KMS-11 (cell line): ENCODE data around the gene CMTM2.

Source experiments
- H2AFZ ChIP-seq: fragments of 200-600 bp; sonication (generic); 2 replicates; pipeline ENCODE4 v1.6.1; 2016; ENCODE audit warnings: antibody characterized with exemption, mixed run types, low read depth
- H3K27ac ChIP-seq: fragments of 200-600 bp; sonication (generic); 2 replicates; pipeline ENCODE4 v1.6.1; 2016; ENCODE audit warnings: mild to moderate bottlenecking, mixed run types
- H3K27me3 ChIP-seq: fragments of 200-600 bp; sonication (generic); 2 replicates; pipeline ENCODE4 v1.6.1; 2017; ENCODE audit warnings: mild to moderate bottlenecking, low read depth, mixed run types, moderate library complexity; ENCODE audit not compliant: insufficient read depth
- H3K36me3 ChIP-seq: fragments of 200-600 bp; sonication (generic); 2 replicates; pipeline ENCODE4 v1.6.1; 2017; ENCODE audit warnings: mild to moderate bottlenecking, mixed run types; ENCODE audit not compliant: insufficient read depth
- H3K4me1 ChIP-seq: fragments of 200-600 bp; sonication (generic); 2 replicates; pipeline ENCODE4 v1.6.1; 2016; ENCODE audit warnings: mild to moderate bottlenecking, low read depth, mixed run types; ENCODE audit not compliant: poor library complexity, severe bottlenecking
- H3K4me2 ChIP-seq: fragments of 200-600 bp; sonication (generic); 2 replicates; pipeline ENCODE4 v1.7.0; 2016; ENCODE audit warnings: mild to moderate bottlenecking, mixed run types
- H3K4me3 ChIP-seq: fragments of 200-600 bp; sonication (generic); IDR thresholded peaks from 2 replicates; pipeline ENCODE4 v1.6.1; 2017; ENCODE audit warnings: low read depth, low read length, mixed read lengths; ENCODE audit not compliant: insufficient read depth
- H3K79me2 ChIP-seq: fragments of 200-600 bp; sonication (generic); 2 replicates; pipeline ENCODE4 v1.6.1; 2016; ENCODE audit warnings: low read depth, mixed run types; ENCODE audit not compliant: insufficient read depth
- H3K9ac ChIP-seq: fragments of 200-600 bp; sonication (generic); 2 replicates; pipeline ENCODE4 v1.6.1; 2016; ENCODE audit warnings: mild to moderate bottlenecking, mixed run types
- H4K20me1 ChIP-seq: fragments of 200-600 bp; sonication (generic); 2 replicates; pipeline ENCODE4 v1.6.1; 2016; ENCODE audit warnings: mild to moderate bottlenecking, mixed run types; ENCODE audit not compliant: insufficient read depth
- CTCF ChIP-seq: fragments of 200-600 bp; sonication (generic); conservative IDR thresholded peaks from 2 replicates; pipeline ENCODE4 v1.6.1; 2017; ENCODE audit warnings: low read depth, mild to moderate bottlenecking, antibody characterized with exemption, low read length, moderate library complexity, mixed read lengths

CMTM2 gene

GRCh38 chr16:66580605-66581209 is 1.4 kb downstream of the CMTM2 start:
- Histone ChIP-seq H2AFZ (no peak overlapping the region), H3K4me3 (no peak overlapping the region), H3K4me1 (no peaks in the 10 kb centered on the region), H3K9ac (no peak overlapping the region), H3K79me2 (no peaks in the 10 kb centered on the region), H3K4me2 (no peak overlapping the region), H4K20me1 (no peaks in the 10 kb centered on the region), H3K27ac (no peak overlapping the region), H3K36me3 (no peaks in the 10 kb centered on the region), H3K27me3 (no peaks in the 10 kb centered on the region)
- TF ChIP-seq CTCF = no peak

DNA sequence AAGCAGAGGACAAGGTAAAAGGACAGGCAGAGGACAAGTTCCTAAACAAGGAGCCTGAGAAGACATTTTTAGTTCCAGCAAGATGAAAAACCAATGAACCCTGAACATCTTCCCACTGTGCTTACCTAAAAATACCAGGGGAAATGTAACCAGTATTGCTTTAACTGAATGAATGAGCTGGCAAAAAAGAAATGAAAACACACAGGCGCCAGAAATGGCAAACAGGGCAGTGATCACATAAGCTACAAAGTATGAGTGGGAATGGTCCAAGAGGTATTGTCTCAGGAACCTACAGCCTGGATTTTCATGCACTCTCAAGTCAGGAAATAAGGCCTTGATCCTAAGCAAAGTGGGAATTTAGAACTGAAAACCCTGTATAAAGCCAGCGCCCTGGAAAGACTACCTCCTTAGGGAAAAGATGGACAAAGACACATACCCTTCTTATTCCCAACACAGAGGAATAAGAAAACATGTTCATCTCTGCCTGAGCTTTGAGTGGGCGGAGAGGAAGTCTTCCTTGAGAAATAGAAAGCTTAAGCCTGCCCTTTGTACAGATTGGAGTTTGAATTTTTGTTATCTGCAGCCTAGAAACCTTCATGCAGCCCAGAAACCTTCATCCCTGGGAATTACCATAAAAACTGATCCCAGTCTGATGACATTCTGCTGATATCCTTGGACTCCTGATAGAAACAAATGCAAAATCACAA is 2.1 kb downstream of the CMTM2 start:
- no peak for TF ChIP-seq CTCF
- H3K27me3 ChIP-seq = no peaks in the 10 kb centered on the region
- H3K36me3 ChIP-seq = no peaks in the 10 kb centered on the region
- H3K79me2 ChIP-seq = no peaks in the 10 kb centered on the region
- no peak overlapping the region for H2AFZ ChIP-seq
- H3K4me3 ChIP-seq = no peak overlapping the region
- H4K20me1 ChIP-seq = no peaks in the 10 kb centered on the region
- no peaks in the 10 kb centered on the region for H3K4me1 ChIP-seq
- H3K4me2 ChIP-seq = no peak overlapping the region
- H3K27ac ChIP-seq = no peak overlapping the region
- H3K9ac ChIP-seq = no peak overlapping the region

- Histone ChIP-seq H2AFZ (no peak overlapping the region), H3K27ac (no peak overlapping the region), H3K9ac (no peak overlapping the region), H3K4me3 (no peak overlapping the region), H3K79me2 (no peaks in the 10 kb centered on the region), H4K20me1 (no peaks in the 10 kb centered on the region), H3K36me3 (no peaks in the 10 kb centered on the region), H3K27me3 (no peaks in the 10 kb centered on the region; the same call in 1 of the 2 replicates), H3K4me2 (no peak overlapping the region), H3K4me1 (peaks cover 10% of the 10 kb centered on the region)
- TF ChIP-seq CTCF = no peak
Measured at GRCh38 chr16:66585481-66586239, 6.4 kb downstream of the CMTM2 start.

DNA sequence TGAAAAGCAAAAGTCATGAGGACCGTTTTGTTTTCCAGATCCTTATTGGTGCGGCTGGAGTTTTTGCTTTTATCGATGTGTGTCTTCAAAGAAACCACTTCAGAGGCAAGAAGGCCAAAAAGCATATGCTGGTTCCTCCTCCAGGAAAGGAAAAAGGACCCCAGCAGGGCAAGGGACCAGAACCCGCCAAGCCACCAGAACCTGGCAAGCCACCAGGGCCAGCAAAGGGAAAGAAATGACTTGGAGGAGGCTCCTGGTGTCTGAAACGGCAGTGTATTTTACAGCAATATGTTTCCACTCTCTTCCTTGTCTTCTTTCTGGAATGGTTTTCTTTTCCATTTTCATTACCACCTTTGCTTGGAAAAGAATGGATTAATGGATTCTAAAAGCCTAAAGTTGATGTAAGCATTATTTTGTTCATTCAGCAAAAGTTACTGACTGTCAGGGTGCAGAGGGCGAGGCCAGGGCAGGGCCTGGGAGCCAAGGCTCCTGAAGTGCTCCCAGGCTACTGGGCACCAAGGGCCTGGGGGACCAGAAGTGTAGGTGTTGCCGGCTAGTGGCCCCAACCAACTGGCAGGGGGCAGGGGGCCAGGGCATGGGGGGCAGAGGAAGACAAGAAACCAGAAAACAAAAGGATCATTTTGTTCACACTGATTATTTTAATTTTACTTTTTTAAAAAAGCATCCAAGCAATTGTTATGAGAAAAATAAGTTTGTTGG is 8.8 kb downstream of the CMTM2 start:
- Histone ChIP-seq H3K79me2 (no peaks in the 10 kb centered on the region), H3K4me3 (no peak overlapping the region), H3K27me3 (peaks cover 7% of the 10 kb centered on the region; the same call in 1 of the 2 replicates), H3K27ac (no peak overlapping the region), H3K4me2 (no peak overlapping the region), H3K9ac (no peak overlapping the region), H3K4me1 (peaks cover 12% of the 10 kb centered on the region), H2AFZ (no peak overlapping the region), H3K36me3 (no peaks in the 10 kb centered on the region), H4K20me1 (no peaks in the 10 kb centered on the region)
- no peak for TF ChIP-seq CTCF
